ENCODE results near the gene CTNNA3.

Gene CTNNA3

DNA sequence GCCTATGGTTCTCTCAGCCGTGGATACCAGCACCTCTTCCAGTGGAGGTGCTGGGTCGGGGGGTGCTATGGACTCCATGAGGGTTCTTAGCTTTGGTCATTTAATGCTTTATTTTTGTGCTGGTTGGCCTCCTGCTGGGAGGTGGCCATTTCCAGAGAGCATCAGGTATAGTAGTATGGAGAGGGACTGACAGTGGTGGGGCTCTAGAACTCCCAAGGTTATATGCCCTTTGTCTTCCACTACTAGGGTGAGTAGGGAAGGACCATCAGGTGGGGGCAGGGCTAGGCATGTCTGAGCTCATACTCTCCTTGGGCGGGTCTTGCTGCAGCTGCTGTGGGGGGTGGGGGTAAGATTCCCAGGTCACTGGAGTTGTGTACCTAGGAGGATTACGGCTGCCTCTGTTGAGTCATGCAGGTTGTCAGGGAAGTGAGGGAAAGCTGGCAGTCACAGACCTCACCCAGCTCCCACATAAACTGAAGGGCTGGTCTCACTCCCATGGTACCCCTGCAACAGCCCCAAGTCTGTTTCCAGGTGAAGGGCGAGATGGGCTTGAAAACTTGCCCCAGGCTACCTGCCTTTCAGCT lies 1533.3 kb downstream of the CTNNA3 start:
- no peak for DNase-seq

DNA sequence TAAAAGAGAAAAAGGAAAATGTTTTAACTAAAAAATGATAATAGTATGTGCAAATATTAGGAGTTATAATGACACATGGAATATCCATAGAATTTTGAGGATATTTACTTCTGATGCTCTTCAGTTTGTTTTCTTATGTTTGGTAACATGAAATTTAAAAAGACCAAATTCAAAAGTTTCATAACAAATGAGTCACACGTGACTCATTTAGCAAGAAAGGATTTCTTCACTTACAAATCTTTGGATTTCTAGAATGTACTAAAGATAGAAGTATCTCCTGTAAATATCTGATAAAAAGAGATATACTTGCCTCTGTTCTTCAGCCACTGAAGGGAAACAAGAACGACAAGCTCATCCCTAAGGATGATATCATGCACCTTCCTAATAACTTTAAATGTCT lies 1544.6 kb downstream of the CTNNA3 start:
- no peak for DNase-seq

DNA sequence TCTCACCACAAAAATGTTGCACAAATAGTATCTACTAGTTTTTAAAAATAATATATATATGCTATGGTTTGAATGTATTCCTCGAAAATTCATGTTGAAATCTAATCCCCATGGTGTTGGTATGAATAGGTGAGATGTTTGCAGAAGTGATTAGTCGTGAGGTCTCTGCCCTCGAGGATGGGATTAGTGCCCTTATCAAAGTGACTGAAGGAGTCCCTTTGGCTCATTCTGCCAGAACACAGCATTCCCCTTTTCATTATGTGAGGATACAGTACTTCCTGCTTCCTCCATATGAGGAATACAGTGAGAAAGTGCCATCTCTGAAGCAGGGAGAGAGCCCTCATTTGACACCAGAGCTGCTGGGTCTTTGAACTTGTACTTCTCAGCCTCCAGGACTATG lies 1547.7 kb downstream of the CTNNA3 start:
- no peak for DNase-seq

DNA sequence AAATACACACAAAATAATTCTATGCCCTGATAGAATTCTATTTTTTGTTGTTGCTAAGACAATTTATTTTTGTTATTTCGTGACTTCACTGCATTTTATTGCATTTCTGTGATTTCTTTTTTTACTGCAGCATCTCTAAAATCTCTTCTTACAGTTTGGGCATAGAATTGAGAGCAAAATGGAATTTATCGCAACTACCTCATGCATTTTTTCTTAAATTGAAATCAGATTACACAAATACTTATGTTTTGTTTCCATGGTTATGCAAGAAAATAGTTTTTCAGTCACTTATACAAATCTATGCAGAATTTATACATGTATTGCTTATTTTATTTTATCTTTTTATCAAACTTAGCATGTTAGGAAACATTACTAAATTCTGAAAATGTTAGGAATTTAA lies 1552.0 kb downstream of the CTNNA3 start:
- no peak for DNase-seq

DNA sequence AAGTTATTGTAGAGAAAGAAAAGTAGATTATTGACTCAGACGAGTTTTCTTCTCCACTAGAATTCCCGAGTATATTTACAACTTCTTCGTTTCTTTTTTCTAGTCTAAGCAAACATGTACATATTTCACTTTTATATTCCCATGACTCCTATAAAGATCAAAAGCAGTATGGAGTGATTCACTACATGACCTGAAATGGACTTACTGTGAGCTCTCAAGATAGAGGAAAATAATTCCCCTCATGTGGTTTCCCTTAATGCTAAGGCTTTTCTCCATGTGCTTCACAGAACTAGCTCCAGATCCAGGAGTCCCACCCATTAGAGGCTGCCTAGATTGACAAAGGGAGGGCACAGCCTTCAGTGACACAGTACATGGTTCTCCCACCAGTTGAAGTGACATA lies 1593.2 kb downstream of the CTNNA3 start:
- DNase-seq, result no peak

DNA sequence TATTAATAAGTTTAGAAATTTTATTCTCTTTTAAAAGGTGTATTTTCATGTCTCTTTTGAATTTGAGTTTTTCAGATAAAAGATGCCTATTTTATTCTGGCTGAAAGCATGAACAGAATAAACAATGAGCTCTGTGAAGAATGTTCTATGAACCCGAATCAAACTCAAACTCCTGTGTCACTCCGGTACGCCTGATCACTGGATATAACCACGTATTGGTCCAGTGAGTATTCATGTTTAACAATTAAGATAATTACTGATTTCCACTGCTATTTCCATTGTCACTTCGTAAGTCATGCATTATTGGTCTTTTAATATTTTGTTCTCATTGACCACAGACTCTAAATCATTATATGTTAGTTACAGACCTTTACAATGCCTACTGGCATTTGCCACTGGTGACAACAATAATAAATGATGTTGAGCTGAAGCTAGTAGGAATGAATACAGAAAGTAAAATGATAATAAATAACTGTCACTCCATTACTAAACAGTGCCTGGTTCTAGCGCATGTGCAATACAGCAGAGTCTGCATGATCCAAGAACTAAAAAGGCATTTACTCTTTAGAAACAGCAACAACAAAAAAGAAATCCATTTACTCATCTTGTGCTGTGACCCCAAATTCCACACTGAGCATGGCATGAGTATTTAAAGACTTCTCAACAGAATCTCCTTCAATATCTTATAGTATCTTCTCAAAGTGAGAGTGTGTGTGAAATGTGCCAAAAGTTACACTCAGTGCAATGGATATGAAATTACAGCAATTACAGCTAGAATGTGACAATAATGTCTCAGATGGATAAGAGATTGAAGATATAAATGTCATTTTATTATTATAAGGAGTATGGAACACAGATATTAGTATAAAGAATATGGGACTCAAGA lies 1597.2 kb downstream of the CTNNA3 start:
- no peak for DNase-seq

DNA sequence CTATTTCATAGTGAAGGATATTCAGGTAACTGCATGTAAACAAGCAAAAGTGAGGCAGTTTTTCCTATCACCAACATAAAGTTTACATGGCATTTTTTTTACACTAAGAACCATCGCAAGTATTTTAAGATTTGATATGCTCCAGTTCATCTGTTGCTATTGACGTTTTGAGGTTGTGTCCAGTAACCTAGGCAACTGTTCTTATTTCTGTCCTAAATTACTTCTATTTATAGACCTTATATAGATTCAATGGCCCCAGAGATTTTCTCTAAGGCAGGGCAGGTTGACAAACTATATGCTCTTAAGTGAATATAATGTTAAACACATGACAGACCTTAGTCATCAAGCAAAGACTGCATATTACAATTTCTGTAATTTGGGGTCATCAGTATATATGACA lies 1600.4 kb downstream of the CTNNA3 start:
- DNase-seq, result no peak

DNA sequence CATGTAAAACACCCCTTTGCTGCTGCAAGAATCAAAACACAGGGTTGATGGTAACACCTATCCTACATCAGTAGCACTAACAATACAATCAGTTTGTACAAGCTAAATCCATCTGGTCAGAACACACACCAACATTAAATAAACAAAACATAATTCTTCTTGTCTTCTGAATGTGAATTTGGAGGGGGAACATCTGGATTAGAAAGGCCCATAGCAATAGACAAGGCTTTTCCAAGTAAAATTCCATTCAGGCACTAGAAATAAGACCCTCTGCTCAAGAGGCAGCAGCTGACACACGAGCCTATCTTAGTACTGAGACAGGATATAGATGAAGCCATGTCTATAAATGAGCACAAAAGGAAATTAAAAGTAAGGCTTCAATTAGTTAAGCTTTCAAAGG lies 1610.1 kb downstream of the CTNNA3 start:
- DNase-seq, result no peak

DNA sequence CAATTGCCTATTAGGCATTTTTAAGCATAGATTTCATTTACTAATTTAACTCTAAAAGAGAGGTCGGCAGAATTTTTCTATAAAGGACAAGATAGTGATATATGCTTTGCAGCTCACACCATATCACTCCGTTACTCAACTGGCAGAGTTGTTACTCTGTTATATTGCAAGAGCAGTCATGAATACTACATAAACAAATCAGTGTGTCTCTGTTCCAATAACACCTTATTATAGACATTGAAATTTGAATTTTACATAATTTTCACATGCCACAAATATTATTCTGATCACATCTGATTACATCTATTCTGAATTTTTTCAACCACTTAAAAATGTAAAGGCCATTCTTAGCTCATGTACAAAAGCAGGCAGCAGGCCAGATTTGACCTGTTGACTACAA lies 1624.1 kb downstream of the CTNNA3 start:
- no peak for DNase-seq

DNA sequence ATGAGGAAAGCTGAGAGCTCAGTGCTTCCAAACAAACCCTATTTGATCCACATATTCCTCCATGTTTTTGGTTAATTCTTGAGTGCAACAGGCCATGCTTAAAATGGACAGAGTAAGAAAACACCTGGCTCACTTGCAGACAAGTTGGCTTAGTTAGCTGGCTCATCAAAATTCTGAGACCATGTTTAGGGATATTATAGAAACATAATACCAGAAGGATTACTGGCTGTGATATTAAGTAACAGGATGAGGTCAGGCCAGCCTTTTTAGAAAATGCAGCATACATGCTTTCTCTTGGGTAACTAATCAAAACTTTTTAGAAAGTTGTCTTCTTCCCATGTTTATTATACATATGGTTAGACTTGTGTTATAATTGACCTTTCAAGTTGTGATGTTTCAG lies 1637.4 kb downstream of the CTNNA3 start:
- DNase-seq, result no peak

DNA sequence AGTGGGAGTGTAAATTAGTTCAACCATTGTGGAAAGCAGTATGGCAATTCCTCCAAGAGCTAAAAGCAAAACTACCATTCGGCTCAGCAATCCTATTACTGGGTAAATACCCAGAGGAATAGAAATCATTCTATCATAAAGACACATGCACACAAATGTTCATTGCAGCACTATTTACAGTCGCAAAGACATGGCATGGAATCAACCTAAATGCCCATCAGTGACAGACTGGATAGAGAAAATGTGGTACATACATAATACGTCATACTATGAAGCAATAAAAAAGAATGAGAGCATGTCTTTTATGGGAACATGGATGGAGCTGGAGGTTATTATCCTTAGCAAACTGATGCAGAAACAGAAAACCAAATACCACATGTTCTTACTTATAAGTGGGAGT lies 1646.7 kb downstream of the CTNNA3 start:
- DNase-seq, result no peak

DNA sequence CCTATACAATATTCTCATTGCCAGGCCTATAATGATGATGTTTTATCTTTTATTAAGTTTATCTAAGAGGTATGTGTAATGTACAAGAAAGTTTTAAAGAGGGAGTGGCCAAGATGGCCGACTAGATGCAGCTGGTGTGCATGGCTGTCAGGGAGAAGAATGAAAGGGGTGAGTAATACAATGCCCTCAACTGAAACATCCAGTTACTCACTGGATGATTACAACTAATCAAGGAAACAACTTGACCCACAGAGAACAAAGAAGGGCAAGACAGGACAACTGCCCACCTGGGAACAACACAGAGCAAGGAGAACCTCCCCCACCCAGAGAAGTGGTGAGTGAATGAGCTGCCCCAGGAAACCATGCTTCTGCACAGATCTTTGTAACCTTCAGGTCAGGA lies 1650.1 kb downstream of the CTNNA3 start:
- no peak for DNase-seq

DNA sequence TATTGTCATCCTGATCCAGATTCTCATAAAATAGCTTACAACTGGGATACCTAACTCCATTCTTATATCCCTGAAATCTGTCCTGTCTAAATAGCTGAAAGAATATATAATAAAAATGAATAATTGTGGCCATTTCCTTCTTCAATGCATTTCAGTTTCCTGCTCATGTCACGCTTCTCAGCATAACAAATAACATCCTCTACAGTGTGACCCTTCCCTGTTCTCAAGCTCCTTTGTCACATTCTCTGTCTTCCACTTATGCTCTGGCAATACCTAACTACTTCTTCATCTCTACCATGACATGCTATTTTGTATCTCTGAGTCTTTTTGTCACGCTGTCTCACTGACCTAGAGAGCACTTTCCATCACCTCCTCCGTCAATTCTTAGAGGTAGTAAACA lies 1654.2 kb downstream of the CTNNA3 start:
- DNase-seq, result no peak

DNA sequence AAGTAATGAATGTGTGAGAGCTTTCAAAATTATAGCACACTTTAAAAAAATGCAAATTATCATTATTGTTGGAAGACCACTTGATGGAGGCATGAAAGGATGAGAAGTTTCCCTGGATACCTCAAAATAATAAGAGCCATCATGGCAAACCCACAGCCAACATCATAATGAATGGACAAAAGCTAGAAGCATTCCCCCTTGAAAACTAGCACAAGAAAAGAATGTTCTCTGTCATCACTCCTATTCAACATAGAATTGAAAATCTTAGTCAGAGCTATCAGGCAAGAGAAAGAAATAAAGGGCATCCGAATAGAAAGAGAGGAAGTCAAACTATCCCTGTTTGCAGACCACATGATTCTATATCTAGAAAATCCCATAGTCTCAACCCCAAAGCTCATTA lies 1657.4 kb downstream of the CTNNA3 start:
- DNase-seq, result no peak

DNA sequence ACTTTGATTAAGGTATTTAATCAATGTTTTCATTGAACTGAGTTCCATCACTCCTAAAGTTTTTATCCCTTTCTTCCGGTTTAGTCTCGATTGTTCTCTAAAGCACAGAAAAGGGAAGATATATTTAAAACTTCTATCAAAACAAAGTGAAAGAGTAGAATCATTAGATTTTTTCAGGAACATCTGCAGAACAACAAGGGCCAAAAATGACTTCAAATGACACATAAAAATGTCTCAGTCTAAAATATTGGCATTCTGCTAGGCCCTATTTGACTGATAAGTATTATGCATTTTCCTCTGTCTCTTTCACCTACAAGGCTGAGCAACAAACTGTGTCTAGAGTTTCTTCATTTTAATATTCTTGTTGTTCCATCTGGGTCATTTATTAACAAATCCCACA lies 1669.7 kb downstream of the CTNNA3 start:
- no peak for DNase-seq

DNA sequence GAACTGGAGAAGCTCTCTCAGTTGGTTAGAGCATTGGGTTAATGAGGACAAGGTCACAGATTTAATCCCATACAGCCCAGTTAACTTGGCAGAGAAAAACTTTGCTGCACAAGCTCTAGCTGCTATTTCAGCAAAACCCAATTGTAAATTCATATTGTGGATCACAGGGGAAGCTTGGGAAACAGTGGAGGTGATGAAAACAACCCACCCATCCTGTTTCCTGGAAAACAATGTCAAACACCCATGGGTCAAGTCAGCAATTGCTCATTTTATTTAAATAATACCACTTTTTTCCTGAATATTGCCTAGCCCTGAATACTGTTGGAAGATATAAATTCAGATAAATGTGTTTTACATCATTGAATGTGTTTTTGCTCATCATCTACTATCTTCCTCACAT lies 1670.8 kb downstream of the CTNNA3 start:
- DNase-seq, result no peak

DNA sequence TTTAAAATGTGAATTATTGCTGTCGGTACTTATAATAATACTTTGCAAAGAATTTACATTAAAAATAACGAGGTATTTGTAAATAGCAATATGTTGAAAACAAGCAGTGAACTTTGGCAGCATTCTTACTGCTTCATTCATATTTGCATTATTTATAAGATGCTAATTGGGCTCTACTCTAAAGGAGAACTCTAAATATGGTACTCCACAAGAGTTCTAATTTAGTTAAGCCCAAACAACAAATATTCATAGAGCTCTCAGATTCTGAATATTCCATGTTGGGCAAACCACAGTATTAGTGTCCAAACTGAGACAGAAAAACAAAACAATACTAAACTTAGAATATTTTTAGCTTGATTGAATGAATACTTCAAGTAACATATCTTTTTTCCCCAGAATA lies 1674.6 kb downstream of the CTNNA3 start:
- no peak for DNase-seq

DNA sequence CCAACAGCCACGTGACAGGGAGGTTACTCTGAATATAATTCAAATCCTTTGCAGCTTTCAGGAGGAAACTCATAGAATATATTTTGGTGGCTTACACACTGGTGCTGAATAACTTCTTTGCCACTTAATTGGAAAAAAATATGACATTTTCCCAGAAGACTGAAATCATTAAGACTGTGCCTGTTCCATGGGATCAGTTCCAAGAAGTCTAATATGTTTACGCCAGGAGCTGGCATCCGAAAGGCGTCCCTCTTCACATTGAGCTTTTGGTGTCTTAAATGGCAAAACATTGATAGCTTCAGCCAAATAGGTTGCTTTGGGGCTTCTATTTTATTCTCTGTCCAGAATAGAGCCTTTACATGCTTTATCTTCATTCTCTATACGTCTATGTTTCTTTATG lies 1687.8 kb downstream of the CTNNA3 start:
- DNase-seq, result no peak

DNA sequence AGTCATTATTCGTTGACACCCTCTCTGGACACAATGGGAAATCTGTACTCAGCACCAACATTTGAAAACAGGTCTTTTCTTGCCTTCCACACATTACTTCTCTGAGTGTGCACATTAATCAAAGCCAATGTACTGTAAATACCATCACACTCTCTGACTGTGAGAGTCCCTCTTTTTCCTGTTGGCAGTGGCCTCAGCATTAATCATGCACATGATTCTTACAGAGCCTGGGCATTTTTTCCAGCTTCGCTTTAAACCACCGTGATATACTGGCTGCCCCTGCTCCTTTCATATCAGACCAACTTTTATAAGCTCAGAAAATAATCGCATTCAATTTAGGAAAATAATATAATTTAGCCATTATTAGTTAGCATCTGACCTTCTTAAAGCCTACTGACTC lies 1689.6 kb downstream of the CTNNA3 start:
- no peak for DNase-seq

DNA sequence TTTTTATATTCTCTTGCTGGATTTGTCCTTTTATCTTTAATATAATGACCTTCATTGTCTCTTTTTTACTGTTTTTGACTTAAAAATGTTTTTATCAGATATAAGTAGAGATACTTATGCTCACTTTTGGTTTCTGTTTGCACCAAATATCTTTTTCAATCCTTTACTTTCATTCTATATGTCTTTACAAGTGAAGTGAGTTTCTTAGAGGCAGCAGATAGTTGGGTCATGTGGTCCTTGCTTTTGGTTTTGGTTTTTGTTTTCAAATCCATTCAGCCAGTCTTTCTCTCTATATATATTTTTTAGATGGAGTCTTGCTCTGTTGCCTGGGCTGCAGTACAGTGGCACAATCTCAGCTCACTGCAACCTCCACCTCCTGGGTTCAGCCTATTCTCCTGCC lies 1702.5 kb downstream of the CTNNA3 start:
- DNase-seq, result no peak

DNA sequence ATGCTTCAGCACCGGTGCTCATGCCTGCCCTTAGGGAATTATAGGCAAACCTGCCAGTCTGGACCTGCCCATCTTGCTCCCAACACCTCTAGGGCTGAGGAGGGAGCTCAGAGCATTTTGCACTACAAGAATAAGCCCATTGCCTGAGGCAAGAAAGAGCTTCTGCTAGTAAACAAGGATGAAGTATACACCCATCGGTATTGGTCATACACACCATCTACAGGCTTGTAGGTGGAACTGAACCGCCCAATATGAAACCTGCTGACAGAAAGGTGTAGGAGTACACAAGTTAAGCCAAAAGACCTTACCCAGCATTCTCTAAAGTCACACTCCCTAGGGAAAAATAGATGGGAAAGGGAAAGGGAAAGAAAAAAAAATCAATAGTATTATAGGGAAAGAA lies 1727.1 kb downstream of the CTNNA3 start:
- no peak for DNase-seq

DNA sequence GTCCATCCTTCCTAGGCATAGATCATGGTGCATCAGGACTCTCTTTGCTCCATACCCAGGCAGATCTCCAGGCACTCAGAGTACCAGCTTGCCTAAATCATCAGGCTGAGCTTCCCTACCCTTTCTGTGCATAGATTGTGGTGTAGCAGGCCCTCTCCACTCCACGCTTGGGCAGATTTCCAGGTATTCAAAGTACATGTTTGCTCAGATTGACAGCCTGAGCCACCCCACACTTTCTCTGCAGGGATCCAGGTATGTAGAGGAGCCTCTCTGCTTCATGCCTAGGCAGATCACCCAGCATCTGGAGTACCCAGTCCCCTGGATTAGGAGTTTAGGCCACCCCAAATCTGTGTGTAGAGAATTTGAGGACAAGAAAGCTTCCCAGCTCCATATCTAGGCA lies 1727.6 kb downstream of the CTNNA3 start:
- no peak for DNase-seq

DNA sequence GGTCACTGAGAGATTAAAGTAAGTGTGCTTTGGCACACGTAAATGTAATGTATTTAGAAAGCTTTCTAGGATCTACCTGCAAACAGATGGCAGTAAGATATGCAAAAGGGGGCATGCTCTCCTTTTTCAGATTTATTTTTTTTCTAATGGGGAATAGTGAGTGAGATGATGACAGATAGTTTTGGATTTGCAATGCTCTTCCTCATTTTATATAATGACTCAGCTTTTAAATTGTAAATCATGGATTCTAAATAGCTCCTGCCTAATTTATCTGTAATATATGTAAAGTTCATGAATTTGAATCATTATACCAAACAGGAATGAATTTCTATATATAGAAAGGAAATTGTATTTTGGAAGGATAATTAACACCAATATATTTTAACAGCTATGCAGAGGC lies 1731.8 kb downstream of the CTNNA3 start:
- no peak for DNase-seq

DNA sequence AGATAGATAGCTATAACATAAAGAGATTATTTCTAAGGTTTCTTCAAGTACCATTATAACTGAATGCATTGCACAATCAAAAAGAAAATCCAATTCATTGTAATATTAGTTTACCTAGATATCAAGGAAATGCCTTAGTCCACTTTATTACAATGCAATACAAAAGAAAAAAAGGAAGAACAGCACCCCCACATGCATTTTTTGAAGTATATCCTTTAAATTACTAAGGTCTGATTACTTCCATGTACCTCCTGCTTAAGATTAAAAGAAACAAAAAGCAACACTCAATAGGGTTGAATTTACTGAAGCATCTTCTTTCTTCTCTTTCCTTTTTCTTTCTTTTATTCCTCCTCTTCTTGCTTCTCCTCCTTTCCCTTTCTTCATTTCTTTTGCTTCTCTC lies 1743.9 kb downstream of the CTNNA3 start:
- no peak for DNase-seq

DNA sequence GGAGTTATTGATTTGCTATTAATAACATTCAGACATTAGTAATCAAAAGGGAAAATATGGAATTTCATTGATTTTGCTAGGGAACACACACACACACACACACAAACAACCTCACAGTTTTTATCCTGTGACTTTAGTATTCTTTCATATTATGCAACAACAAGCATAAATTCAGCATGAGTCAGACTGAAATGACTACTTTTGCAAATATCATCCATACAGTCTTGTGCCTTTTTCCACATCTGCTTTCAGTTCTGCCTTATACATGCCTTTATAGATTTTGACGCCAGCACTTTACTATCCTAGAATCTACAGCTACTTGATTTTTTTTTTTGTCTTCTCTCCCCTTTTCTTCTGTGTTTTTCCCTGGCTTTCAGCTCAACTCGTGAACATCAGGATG lies 1745.9 kb downstream of the CTNNA3 start:
- no peak for DNase-seq
